Fibroblast of skin of left biceps (primary cell): Measurements from ENCODE around the gene PLEKHG4.

ENCODE experiments used
- DNase-seq, 2 experiments: peaks; one replicate each; pipeline ENCODE4 v3.0.0-alpha.2; 2013; ENCODE audit warnings: low read depth in 2 of 2

The PLEKHG4 gene

GRCh38 chr16:67246081-67246755, 33.1 kb upstream of the PLEKHG4 start:
- no peak for DNase-seq

- DNase-seq: no peak
These were observed 32.6 kb upstream of the PLEKHG4 start for GRCh38 chr16:67246756-67247191.

- DNase-seq: peak; percentile 82
These were observed 31.9 kb upstream of the PLEKHG4 start, which contains the start of gene FHOD1 for GRCh38 chr16:67247192-67248072. Gene FHOD1 (minus strand): TSS chr16:67247481. CDS start chr16:67247410, 71 bp downstream.

GRCh38 chr16:67248073-67248400, 31.3 kb upstream of the PLEKHG4 start:
- DNase-seq: no peak

- no peak for DNase-seq
These were observed 30.7 kb upstream of the PLEKHG4 start, which contains the start of gene SLC9A5 for GRCh38 chr16:67248401-67249177. Gene SLC9A5 (plus strand): TSS chr16:67248979. CDS start chr16:67249015, 36 bp downstream.

GRCh38 chr16:67249178-67250044, 29.9 kb upstream of the PLEKHG4 start:
- DNase-seq: no peak

- no peak for DNase-seq
These were observed 29.3 kb upstream of the PLEKHG4 start for GRCh38 chr16:67250045-67250327.

GRCh38 chr16:67252609-67253497, 26.5 kb upstream of the PLEKHG4 start:
- no peak for DNase-seq

- DNase-seq: no peak
These were observed 24.4 kb upstream of the PLEKHG4 start for GRCh38 chr16:67254801-67255552.

GRCh38 chr16:67255553-67256221, 23.6 kb upstream of the PLEKHG4 start:
- DNase-seq: no peak

GRCh38 chr16:67256701-67257230, 22.6 kb upstream of the PLEKHG4 start:
- no peak for DNase-seq

- DNase-seq: no peak
These were observed 21.7 kb upstream of the PLEKHG4 start for GRCh38 chr16:67257486-67258160.

- no peak for DNase-seq
These were observed 21.0 kb upstream of the PLEKHG4 start for GRCh38 chr16:67258161-67258835.

GRCh38 chr16:67259705-67260104, 19.6 kb upstream of the PLEKHG4 start:
- no peak for DNase-seq

GRCh38 chr16:67260426-67261063, 18.8 kb upstream of the PLEKHG4 start:
- no peak for DNase-seq

- no peak for DNase-seq
These were observed 16.1 kb upstream of the PLEKHG4 start for GRCh38 chr16:67263201-67263600.

- DNase-seq: no peak
These were observed 15.1 kb upstream of the PLEKHG4 start for GRCh38 chr16:67264277-67264676.
